HG03108 (cell line): ENCODE measurements around the gene GRB7.
"Not testable (repeated sequence)": the region's sequence is repeated elsewhere in the genome, so short reads cannot be mapped to it uniquely, and the experiment has no call there.

Experiments
- ATAC-seq: cut with Tn5 transposase; IDR thresholded peaks from one replicate; pipeline ENCODE4 v1.9.1; 2021; ENCODE audit warnings: moderate library complexity; ENCODE audit not compliant: unreplicated experiment

The GRB7 gene

DNA sequence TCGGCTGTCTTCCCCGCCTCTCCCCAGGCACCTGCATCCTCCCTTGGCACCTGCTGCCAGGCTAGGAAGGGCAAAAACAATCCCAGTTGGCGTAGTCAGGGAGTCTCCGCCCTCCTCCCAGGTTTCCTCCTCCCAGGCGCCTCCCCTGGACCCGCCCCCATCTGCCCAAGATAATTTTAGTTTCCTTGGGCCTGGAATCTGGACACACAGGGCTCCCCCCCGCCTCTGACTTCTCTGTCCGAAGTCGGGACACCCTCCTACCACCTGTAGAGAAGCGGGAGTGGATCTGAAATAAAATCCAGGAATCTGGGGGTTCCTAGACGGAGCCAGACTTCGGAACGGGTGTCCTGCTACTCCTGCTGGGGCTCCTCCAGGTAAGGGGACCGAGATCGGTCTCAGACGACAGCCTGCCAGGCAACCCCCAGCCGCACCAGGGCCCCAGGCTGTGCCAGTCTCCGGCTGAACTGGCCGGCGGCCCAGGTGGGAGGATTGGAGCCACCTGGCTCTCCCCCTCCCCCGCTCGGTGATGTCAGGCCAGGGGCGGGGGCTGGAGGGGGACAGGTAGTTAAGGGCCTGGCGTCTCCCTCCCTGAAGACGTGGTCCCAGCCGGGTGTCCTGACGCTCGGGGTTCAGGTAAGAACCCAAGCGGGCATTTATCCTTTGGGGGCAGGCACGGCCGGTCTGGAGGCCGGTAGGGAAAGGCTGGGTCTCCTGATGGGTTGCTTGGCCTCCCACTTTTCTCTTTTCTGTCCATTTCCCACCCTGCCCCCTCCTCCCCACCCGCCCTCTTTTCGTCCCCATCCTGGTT, at the start of gene GRB7:
GRB7 (plus strand) TSS at position 179 of the 808 bp plus-strand sequence. CDS start 4,364 bp downstream, outside the sequence.
- no peak for ATAC-seq

DNA sequence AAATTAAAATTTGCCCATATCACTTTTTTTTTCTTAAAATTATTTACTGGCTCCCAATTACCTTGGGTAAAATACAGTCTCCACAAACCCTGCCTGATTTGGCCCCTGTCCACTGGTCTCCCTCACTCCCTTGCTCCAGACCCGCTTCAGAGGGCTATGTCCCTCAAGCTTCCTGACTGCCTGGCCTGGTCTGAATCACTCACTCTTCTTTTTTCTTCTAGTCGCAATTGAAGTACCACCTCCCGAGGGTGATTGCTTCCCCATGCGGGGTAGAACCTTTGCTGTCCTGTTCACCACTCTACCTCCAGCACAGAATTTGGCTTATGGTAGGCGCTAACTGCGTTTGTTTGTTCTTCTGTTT, 49.3 kb upstream of the GRB7 start:
- ATAC-seq, result no peak

DNA sequence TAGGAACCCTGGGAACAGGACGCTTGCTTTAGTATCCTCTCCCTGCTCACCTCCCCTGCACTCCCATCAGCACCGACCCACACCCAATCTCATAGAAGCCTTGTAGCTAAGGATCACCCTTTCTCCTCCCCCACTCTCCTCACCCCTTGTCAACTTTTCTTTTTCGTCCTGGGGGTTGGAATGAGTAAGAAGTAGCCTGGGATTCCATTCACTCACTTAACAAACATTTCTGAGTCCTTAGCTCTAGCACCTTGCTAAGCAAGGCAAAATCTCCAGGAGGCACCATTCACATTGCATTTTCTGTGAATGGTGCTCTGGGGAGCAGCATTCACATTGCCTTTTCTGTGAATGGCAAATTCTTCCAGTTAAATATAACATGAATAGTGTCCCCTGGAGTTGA, 48.8 kb upstream of the GRB7 start:
- no peak for ATAC-seq

DNA sequence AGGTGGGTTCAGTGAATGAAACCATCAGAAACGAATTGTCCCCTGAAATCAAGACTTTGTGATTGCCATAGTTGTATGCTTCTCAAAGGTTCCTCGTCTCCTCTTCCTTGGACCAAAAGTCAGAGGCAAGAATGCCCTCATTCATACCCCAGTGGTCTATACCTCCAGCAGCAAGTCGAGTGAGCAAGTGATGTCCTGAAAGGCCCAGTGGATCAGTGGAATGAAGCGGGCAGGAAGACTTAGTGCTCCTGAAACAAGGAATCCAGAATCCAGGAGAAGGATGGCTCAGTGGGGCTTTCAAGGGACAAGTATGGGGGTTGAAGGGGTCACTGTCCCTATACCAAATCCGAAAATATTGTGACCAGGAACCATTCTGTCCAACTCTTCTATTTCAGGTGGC, 43.1 kb upstream of the GRB7 start:
- no peak for ATAC-seq

DNA sequence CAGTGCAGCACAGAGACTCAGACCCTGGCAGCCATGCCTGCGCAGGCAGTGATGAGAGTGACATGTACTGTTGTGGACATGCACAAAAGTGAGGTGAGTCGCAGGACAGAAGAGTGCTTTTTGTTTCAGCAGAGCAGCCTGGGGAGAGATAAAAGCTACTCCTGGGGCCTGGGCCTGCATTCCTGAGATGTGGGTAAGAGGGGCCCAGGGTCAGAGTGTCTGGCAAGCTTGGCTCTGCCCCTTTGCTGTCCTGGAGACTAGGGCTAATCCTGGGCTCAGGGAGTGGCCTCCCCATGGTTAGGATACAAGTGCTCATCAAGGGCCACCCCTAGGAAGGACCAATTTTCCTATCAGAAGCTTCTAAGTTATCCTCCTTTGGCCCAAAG, 42.7 kb upstream of the GRB7 start:
- ATAC-seq, result no peak

DNA sequence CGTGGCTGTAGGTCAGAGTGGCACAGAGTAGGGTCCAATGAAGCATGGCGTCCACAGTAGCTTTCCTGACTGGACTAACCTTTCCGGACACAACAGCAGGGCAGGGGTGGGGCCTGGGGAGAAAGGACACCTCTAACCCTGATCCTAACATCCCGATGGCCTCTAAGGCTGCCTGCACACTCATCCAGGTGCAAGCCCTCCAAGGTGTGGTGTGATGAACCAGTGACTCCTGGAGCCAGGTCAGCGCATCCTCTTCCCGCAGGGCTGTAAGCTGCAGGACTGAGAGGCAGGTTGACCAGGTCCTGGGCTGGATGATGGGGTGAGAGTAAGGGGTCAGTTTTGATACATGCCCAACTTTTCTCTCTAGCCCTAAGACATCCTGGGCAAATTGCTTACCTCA, 41.0 kb upstream of the GRB7 start:
- ATAC-seq, result no peak

DNA sequence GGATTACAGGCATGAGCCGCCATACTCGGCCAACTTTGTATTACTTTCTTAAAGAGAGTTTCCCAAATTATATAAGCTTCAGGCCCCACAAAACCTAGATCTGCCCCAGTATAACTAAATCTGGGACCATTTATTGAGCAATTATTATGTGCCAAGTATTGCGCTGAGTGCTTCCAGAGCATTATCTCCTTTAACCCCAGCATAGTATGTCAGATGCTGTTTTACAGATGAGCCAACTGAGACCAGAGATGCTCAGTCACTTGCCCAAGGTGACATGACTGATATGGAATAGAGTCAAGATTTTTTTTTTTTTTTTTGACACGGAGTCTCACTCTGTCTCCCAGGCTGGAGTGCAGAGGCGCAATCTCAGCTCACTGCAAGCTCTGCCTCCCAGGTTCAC, 39.8 kb upstream of the GRB7 start:
- ATAC-seq, result no peak

DNA sequence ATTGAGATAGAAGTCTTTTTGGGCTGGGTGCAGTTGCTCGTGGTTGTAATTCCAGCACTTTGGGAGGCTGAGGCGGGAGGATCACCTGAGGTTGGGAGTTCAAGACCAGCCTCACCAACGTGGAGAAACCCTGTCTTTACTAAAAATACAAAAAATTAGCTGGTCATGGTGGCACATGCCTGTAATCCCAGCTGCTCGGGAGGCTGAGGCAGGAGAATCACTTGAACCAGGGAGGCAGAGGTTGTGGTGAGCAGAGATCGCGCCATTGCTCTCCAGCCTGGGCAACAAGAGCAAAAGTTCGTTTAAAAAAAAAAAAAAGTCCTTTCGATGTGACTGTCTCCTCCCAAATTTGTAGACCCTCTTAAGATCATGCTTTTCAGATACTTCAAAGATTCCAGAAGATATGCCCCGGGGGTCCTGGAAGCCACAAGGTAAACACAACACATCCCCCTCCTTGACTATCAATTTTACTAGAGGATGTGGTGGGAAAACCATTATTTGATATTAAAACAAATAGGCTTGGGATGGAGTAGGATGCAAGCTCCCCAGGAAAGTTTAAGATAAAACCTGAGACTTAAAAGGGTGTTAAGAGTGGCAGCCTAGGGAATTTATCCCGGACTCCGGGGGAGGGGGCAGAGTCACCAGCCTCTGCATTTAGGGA, 38.5 kb upstream of the GRB7 start:
- ATAC-seq, result not testable (repeated sequence)

DNA sequence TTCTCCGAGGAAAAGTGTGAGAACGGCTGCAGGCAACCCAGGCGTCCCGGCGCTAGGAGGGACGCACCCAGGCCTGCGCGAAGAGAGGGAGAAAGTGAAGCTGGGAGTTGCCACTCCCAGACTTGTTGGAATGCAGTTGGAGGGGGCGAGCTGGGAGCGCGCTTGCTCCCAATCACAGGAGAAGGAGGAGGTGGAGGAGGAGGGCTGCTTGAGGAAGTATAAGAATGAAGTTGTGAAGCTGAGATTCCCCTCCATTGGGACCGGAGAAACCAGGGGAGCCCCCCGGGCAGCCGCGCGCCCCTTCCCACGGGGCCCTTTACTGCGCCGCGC, 38.0 kb upstream of the GRB7 start, which contains the start of gene ERBB2:
ERBB2 (plus strand) TSS at position 247 of the 330 bp plus-strand sequence. CDS start 175 bp downstream, outside the sequence.
- no peak for ATAC-seq

DNA sequence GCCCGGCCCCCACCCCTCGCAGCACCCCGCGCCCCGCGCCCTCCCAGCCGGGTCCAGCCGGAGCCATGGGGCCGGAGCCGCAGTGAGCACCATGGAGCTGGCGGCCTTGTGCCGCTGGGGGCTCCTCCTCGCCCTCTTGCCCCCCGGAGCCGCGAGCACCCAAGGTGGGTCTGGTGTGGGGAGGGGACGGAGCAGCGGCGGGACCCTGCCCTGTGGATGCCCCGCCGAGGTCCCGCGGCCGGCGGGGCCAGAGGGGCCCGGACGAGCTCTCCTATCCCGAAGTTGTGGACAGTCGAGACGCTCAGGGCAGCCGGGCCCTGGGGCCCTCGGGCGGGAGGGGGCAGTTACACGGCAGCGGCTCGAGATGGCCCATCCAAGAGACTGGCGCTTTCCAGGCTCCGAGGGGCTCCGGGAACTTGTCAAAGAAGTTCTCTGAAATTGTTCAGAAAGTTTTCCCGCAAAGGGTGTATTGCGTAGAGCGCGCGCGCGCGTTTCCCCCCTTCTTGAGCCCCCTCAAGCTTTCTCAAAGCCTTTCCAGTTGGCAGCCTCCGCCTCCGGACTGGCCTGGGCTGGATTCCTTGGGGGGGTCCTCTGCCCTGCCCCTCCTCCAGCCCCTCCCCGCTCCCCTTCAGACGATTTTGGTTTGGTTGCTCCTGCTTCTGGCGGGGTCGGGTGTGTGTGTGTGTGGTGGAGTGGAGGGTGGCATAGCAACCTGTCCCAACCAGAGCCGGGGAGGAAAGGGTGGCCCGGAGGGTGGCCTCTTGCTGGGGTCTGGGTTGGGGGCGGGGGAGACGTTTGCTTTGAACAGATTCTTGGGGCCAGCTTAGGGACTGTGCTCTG, 37.4 kb upstream of the GRB7 start:
- ATAC-seq, result no peak

DNA sequence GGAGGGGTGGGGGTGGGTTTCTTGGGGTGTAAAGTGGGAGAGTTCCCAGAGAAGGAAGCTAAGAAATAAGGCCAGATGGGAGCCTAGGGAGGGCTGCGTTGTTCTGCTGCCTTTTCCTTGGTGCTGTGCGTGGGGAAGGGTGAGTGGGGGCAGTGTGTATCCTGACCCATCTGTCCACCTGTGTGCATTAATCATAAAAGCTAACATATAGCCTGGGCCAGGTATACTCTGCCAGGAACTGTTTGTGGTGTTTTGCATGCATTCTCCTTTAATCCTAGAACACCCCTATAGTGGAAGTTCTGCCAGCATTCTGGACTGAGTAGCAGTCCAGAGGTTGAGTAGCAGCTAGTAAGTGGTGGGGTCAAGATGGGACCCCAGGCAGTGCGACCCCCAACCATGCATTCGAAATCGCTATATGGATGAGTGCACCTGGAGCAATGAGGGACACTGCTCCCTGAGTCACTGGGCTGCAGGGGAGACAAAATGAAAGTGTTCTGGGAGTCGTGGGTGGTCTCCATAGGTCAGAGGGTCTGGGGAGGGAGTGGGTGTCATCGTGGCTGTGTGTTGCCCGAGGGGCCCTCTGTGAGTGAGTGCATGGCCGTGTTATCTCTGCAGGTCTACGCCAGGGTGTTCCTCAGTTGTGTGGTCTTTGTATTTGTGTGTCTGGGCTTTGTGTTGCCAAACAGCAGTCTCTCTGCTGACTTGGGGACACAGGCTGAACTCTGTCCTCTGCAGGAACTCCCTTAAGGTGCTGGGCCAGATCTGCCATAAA, 36.5 kb upstream of the GRB7 start:
- ATAC-seq, result no peak

DNA sequence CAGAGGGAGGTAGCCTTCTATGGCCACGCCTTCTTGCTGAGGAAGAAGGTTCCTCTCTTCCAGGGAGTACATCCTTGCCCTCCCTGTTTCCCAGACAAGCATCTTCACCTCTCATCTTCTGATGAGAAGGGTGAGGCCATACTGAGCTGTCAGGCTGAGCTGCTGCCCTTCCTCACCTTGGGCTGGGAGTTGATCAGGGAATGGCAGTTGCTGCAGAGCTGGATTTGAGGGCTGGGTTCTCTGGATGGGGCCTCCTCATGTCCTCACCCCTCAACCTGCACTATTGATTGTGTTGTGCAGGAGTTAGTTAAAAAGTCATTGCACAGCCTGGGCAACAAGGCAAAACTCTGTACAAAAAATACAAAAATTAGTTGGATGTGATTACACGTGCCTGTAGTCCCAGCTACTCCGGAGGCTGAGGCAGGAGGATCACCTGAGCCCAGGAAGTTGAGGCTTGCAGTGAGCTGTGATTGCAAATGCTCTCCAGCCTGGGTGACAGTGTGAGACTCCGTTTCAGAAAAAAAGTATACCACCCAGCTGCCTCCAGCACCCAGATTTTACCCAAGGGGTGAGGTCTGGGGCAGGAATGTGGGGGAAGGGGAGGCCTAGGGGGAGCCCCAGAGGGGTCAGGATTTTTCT, 35.8 kb upstream of the GRB7 start:
- no peak for ATAC-seq

DNA sequence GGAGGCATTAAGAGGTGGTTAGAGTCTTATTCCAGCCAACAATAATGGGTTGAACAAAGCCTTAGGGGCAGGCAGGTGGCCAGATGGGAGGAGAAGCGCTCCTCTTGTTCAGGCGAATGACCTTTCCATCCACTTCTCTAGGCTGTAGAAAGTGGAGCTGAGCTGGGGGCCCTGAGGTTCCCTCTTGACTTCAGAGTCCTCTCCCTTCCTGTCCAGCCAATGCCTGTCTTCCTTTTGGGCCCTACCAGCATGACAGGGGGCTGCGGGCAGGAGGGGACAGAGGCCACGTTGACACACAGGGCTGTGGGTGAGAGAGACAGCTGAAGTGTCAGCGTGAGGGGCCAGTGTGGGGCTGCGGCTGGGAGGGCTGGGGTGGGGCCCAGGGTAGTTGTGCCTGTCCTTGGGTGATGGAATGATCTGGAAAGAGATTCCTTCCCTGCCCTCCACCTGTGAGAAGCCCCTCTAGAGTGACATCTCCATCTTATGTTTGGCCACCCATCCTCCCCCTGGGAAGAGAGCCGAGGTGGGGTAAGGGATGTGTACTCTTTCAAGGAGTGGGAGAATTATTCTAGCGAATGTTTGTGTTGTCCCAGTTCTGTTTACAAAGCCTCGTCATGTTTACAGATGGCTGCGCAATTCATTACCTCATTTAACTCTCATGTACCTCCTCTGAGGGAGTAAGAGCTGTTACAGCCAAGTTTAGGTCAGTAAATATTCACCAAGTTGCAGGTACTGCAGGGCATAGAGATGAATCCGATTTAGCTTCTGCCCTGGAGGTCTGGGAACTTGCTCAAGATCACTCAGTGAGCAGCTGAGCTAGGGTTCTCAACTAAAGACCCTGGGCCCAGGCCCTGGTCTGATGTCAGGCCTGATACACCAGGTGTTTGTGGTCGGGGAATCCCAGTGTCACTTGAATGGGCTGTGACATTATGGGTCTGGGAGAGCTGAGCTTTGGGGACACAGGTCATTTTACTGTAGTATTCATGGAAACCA, 34.5 kb upstream of the GRB7 start:
- ATAC-seq, result no peak

DNA sequence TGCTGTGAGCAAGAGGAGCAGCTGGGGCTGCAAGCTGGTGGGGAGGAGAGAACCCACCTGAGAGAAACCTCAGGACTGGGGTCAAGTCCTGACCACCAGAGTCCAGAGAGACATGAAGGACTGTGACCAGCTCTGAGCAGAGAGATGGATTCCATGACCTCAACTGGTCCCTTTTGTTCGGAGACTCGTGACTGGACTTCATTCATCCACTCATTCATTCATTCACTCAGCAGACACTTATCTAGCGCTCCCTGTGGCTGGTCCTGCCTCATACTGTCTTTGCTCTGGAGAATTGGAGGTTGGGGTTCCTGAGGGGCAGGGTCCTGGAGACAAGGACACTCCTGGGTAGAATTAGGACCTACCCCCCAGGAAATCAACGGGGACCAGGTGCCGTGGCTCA, 33.8 kb upstream of the GRB7 start:
- no peak for ATAC-seq

DNA sequence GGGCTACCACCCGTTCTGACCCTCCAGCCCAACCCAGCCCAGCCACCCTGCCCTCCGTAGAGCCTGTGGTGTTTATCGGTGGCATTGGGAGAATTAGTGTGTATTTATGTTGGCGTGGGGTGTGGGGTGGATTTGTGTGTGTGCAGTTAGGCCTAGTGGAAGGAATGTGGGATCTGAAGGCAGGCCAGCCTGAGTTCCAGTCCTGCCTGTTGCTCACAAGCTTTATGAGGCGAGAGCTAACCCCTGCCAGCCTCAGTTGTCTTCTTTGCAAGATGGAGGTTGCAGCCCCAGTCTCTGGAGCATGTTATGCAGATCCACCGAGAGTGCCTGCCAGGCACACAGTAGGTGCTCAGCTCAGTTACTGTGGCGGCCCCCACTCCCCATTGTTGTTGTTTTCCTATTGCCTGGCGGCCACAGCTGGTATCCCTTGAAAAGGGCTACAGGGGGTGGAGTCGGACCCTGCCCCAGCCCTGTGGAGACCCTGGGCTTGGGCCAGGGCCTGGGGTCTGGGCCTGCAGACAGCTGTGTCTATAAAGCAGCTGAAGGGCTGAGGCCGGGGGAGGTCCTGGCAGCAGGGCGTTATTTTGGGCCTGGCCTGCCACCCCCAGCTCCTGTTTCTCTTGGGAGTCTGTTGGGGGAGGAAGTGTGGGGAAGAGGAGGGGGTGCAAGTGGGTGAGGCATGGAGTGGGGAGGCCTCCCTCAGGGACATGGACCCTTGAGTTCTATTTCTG, 32.8 kb upstream of the GRB7 start:
- no peak for ATAC-seq

DNA sequence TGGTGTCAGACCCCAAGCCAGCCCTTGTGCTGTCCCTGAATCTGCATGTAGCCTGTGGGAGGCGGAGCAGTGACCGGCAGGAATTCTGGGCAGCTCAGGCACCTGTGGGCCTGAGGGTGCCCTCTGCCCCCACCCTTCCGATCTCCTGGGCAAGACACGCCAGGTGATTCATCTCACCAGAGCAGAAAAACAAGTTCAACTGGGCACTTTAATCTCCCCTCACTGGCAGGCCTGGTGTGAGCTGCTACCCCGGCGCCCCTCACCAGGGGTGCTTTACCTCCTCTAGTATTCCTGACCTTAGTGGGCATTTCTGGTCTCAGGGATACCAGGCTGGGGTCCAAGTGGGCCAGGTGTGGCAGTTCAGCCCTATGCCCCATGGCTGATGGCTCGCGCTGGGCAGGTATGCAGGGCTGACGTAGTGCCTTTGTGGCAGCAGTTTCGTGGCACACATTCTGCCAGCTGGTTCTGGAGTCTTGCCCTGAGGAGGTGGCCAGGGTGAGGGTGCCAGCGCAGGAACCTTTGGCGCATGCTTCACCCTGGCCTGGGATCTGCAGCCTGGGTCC, 31.9 kb upstream of the GRB7 start:
- ATAC-seq, result no peak

DNA sequence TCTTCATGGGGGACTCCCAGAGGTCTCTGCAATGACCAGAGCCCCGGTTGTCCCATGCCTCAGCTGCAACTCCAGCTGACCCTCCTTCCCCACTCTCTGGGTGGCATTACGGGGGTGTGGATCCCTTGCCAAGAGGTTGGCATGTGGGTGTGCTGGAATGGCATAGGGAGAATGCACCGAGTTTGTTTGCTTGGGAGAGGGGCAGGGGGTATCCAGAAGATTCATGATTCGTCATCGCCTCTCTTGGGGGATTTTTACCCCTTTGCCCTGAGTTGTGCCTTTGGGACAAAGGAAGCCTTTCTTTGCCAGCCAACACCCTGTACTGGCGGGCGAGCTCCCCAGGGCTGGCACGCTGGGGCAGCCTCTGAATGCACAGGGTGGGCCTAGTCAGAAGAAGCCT, 31.4 kb upstream of the GRB7 start:
- ATAC-seq, result no peak

DNA sequence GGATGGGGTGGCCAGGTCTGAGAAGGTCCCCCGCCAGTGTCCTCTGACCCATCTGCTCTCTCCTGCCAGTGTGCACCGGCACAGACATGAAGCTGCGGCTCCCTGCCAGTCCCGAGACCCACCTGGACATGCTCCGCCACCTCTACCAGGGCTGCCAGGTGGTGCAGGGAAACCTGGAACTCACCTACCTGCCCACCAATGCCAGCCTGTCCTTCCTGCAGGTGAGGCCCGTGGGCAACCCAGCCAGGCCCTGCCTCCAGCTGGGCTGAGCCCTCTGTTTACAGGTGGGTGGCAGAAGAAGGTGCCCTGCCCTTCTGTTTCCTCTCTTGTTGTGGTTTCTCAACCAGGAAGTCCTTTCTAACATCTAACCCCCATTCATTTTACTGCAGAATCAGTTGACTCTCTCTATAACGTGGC, 30.8 kb upstream of the GRB7 start:
- ATAC-seq, result no peak
